RPMI7951 (cell line): ENCODE data around the gene POLD2. TPM values are rescaled to one million over a fixed set of nuclear protein-coding genes. Genes with fewer than 3 reads are reported as not detected.
"Not testable (repeated sequence)": the region's sequence is repeated elsewhere in the genome, so short reads cannot be mapped to it uniquely, and the experiment has no call there.

Source experiments
- DNase-seq: peaks from one replicate; pipeline ENCODE4 v3.0.0-alpha.2; 2012; ENCODE audit warnings: low read depth
- total RNA-seq: library from RNA; depleted of rRNA; stranded (reverse); fragments of >200 nt; shearing (Covaris generic); gene quantifications from 2 replicates; pipeline ENCODE4 v1.2.3, GENCODE V29; 2014; rRNA removed

The POLD2 gene
- total RNA-seq, result 193 and 210 TPM in 2 replicates

DNA sequence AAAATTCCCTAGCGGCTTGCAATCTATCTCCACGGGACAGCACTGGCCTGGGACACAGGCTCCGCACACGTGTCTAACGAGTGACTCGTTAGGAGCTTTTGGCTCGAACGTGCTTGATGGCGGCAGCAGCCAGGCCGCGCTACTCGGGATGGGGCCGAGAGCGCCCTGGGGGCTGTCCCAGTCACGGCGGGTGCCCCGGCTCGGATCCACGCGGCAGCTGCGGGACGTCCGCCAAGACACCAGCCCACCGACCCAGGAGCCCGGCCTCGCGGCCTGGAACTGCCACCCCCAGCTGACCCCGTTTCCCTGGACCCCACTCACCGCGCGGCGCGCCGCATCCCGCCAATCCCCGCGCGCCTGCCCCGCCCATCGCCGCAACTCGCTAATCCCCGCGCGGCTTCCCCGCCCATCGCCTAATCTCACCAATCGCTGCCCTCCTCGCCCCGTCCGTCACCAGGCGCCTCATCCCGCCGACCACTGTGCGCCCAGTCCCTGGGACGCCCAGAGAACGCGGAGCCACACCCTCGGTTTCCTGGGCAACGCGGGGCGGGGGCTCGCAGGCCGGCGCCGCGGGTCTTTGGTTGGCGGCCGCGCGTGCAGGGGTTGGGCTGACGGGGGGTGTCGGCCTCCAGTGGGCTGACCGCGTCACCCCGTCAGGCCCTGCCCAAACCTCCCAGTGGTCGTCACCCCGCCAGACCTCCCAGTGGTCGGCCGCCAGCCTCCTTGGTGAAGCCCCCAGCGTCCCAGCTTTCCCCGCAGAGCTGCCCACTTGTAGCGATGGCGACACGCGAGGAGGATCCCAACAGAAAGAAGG is at the start of gene POLD2:
Gene POLD2 (minus strand): TSS at position 359 of the 814 bp plus-strand sequence. CDS start 1,495 bp downstream, outside the sequence.
- DNase-seq, result peak; percentile 98

GRCh38 chr7:44172803-44173424 is 49.6 kb upstream of the POLD2 start:
- DNase-seq, result peak; percentile 40

- DNase-seq, result no peak
Measured at GRCh38 chr7:44172352-44172751, 49.0 kb upstream of the POLD2 start.

DNA sequence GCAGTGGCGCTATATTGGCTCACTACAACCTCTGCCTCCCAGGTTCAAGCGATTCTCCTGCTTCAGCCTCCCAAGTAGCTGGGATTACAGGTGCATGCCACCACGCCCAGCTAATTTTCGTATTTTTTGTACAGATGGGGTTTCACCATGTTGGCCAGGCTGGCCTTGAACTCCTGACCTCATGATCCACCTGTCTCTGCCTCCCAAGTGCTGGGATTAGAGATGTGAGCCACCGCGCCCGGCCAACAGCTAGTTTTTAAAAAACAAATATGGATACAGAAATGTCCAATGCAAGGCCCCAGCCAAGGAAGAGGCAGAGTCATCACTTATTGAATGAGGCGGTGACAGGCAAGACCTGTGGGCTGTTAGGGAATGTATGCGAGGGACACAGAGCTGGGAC is 48.6 kb upstream of the POLD2 start:
- not testable (repeated sequence) for DNase-seq

- no peak for DNase-seq
Measured at GRCh38 chr7:44167920-44168319, 44.6 kb upstream of the POLD2 start.

DNA sequence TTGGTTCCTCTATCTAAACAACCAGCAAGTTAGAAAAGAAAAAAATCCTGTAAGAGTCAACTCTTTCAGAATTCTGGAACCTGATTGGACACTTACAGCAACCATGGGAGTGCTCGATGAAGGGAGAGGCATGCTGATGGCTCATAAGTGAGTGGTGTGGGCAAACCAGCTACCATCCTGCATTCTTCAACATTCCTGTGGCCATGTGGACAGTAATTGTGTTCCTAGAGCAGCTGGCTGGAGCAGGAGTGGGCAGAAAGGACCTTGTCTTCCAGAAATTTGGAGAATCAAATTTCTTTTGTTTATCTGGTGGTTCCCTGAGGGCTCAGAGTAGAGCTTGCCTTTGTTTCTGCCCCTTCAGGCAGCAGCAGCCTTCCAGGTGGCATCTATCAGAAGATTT is 40.2 kb upstream of the POLD2 start:
- DNase-seq, result peak; percentile 99

DNA sequence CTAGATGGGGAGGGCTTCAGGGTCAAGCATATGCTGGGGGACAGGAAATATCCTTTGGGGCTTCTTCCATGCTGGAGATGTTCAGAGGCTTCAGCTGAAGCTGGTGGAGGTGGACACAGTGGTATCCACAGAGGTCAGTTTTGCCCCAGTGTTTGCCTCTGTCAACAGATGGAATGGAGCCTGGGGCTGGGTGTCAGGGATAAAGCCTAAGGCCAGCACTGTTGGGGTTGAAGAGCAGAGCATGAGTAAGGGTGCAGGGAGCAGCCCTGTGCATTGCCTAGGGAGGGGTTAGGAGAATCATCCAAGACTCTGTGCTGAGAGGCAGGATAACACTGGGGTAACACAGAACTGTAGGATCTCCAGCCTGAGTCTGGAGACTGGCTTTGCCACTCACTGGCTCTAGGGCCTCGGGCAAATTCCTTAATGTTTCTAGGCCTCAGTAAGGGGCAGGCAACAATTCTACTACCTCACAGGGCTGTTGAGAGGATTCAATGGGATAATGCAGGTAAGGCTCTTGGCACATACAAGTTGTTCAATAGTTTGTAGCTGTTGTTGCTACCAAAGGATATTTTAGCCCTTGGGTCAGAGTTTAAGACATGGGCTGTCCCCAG is 39.5 kb upstream of the POLD2 start:
- DNase-seq, result peak; percentile 76

- peak; percentile 69 for DNase-seq
Measured at GRCh38 chr7:44162179-44162578, 38.8 kb upstream of the POLD2 start.

DNA sequence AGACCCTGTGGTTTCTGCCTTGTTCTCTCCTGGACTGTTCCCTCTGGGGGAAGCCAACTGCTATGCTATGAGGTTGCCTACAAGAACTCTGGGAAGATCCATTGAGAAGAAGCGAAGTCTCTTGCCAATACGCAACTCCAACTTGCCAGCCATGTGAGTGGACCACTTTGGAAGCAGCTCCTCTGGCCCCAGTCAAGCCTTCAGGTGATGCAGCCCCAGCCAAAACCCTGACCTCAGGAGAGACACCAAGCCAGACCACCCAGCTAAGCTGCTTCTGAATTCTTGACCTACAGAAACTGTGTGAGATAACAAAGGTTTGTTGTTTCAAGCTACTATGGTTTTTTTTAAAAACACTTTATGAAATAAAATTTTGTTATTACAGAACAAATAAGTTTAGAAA is 38.0 kb upstream of the POLD2 start:
- DNase-seq, result no peak

DNA sequence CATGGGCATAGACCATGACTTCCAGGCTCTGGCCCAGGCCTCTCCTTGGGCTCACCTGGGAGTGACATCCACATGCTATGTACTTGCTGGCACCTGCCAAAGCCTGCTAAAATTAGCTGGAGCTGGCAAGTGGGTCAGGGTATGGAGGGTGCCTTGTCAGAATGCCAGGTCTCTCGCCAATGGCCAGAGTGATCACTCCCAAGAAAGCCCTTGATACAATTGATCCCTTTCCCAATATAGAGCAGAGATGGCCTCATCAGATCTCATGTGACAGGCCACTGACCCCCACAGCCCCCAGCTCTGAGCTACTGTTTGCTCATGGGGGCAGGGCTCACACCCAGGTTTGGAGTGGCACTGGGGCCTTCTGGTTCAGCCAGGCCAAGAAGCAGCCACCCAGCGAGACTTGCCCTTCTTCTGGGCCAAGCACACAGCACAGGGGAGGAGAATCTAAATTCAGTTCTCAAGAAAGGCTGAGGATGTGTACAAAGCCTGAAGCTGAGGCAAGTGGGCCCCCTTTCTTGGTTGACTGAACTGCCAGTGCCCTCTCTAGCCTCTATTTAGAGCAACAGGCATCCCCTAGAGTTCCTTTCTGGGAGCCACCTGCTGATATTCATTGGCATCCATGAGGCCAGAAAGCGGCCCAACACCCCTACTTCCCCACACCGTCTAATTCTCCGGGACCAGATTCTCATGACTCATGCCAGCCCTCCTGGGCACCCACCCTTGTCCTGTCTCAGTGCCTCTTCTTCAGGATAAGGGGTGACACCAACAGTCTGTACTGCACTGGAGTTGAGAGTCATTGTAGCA is 36.7 kb upstream of the POLD2 start:
- no peak for DNase-seq

DNA sequence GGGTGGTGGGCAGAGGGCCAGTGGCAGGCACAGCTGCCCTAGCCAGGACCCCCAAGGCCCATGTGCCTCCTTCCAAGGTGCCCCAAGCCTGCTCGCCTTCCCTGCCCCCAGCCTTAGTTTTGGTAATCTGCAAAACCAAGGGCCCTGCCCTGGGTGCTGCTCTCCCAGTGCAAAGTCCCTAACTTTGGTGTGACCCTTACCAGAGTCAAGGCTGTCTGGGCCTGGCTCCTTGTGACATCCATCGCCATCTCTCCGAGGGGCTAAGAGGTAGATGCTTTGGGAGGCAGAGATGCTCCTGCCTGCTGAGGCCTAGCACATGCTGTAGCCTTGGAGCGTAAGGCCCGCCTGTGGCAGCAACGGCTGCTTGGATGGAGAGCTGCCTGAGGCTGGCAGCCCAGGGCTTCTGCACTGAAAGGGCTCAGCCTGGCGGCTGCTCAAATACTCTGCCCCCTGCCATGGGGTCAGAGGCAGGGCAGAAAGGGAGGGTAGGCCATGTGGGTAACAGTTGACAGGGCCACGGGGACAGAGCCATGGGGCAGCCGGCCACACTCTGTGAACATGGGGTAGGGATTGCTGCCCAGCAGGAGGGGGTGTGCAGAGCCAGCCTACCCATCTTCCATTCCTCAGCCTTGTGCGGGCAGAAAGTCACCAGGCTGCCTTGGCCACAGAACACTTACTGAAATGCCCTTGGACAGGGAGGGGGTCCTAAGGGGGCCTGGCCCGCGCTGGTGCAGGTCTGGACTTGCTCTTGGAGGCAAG is 35.7 kb upstream of the POLD2 start:
- no peak for DNase-seq

DNA sequence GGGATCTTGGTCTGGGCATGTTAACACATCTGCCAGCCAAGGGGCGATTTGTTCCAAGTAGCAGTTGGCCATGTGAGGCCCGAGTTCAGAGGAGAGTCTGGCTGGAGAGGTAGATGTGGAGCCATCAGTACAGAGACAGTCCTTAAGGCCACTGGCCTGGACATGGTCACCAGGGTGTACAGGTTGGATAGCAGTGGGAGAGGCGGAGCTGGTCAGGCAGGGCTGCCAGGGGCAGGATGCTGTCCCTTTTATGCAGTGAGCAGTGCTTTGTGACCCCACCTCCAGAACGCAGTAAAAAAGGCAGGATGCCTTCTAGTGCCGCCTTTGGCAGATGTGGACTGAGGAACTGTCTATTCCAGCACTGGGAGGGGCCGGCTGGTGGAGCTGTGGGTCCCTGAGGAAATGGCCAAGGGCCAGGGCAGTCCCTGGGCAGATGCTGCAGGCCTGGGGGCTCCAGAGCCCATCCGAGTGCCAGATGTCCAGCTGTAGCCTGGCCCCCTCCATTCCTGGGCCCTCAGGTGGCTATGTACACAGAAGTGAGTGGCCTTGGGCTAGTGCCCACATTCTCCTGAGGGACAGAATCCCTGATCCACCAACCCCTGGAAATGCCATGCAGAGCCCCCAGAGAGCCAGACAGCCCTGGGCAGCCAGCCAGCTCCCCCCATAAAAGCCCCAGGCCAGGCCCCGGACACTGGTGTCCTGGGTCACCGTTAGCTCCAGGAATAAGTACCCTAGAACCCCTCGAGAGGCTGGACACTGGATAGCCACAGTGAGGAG is 34.9 kb upstream of the POLD2 start:
- peak; percentile 35 for DNase-seq

- DNase-seq, result no peak
Measured at GRCh38 chr7:44157116-44158080, 34.0 kb upstream of the POLD2 start.

- DNase-seq, result no peak
Measured at GRCh38 chr7:44156453-44157010, 33.2 kb upstream of the POLD2 start.

DNA sequence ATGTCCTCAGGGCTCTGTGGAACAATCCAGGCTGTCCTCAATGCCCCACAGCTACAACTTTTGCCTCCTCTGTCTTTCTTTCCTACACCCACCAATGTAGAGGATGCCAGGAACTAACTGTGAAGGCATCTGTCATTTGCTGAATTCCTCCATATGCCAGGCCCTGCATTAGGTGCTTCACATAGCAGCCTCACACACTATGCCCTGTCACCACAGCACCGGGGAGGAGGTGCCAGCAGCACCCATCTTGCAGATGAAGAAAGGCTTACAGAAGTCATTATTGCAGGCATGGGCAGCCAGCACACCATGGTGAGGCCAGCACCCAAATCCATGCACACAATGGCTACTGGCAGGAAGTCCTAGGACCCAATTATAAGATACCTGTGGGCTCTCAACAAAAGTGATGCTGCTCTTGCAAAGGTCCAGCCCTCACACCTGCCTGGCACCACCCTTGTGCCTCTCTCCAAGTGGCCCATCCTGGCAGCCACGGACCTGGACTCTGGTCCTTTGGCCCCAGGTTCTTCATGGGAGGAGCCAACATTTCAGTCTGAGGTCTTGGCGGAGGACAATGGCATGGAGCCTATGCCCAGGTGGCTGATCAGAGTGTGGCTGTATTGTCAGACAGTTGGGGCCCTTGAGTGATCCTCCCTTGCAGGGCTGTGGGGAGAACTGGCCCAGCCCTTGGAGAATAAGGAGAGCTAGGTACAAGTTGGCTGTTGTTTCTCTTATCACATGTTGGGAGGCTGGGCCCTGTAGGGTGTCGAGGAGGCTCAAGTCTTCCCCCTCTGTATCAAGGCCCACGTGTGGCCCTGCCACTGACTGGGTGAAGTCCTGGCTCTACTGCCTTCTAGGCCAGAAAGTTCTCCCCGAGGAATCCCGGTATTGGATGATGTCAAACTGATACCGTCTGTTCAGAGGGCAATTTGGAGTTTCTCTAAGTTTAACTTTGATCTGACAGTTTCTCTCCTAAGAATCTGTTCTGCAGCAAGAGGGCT is 32.1 kb upstream of the POLD2 start:
- no peak for DNase-seq

- peak; percentile 52 for DNase-seq
Measured at GRCh38 chr7:44154703-44155102, 31.4 kb upstream of the POLD2 start.

DNA sequence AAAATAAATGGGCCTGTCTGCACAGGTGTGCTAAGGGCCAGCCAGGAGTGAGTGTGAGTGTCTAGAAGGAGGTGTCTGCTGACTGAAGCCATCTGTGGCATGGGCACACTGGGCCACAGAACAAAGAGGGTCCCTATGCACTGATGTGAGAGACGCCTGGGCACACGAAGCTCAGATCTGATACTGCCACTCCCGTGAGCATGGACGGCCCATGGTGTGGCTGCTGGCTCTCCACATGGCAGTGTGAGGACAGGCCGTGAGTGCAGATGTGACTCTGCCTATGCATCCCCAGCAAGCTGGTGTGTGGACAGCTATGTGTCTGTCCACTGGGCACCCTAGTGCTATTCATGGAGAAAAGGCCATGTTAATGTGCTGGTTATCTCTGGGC is 30.6 kb upstream of the POLD2 start:
- no peak for DNase-seq
